HK-2 (cell line): Measurements from ENCODE around the gene NR2F1-AS1.

Experiments
- DNase-seq: peaks from one replicate; pipeline ENCODE4 v3.0.0-alpha.2; 2018; ENCODE audit not compliant: unreplicated experiment

Gene NR2F1-AS1

GRCh38 chr5:93589152-93589828 is 8.3 kb upstream of the NR2F1-AS1 start:
- no peak for DNase-seq

DNA sequence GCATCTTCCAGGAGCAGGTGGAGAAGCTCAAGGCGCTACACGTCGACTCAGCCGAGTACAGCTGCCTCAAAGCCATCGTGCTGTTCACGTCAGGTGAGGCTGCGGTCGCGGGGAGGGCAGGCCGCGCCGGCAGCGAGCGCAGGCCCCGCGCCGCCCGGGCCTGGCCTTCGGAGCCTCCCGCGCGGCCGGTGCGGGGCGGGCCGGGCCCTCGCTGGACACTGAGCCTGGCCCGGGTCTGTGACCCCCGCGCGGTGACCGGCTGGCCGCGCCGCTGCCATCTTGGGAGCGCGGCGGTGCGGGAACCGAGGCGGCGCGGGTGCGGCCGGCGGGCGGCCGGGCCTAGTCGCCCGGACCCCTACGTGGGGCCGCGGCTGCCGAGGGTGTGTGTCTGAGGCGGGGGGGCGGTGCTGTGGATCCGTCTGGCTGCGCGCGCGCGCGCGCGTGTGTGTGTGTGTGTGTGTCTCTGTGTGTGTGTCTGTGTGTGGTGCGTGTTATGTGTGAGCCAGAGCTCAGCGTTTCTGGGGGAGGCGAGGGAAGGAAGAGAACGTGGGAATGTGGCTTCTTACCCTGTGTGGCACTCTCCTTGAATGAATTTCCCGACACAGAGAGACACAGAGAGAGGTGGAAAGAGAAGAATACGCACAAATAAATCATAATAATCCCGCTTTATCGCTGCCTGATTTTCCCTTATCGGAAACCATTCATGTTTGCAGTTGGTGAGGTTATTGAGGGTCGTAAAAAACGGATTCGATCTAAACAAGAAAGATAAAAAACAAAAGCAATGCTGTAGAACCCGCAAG is 7.5 kb upstream of the NR2F1-AS1 start:
- DNase-seq: no peak

DNA sequence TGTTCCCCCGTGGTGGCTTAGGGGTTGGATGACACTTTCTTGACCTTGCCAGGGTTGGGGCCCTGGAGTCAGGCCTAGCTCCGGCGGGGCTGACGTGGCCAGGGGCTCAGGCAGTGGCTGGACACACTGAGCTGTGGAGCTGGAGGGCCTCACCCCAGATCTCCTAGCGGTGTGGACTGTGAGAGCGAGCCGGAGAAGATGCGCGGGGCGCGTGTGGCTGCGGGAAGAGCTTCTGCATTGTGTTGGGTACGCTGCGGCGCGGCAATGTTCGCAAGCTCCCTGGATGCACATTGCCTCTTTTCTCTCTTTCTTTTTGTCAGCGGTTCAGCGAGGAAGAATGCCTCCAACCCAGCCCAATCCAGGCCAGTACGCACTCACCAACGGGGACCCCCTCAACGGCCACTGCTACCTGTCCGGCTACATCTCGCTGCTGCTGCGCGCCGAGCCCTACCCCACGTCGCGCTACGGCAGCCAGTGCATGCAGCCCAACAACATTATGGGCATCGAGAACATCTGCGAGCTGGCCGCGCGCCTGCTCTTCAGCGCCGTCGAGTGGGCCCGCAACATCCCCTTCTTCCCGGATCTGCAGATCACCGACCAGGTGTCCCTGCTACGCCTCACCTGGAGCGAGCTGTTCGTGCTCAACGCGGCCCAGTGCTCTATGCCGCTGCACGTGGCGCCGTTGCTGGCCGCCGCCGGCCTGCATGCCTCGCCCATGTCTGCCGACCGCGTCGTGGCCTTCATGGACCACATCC is 6.8 kb upstream of the NR2F1-AS1 start:
- no peak for DNase-seq

- no peak for DNase-seq
Measured at GRCh38 chr5:93586736-93587596, 5.9 kb upstream of the NR2F1-AS1 start.

DNA sequence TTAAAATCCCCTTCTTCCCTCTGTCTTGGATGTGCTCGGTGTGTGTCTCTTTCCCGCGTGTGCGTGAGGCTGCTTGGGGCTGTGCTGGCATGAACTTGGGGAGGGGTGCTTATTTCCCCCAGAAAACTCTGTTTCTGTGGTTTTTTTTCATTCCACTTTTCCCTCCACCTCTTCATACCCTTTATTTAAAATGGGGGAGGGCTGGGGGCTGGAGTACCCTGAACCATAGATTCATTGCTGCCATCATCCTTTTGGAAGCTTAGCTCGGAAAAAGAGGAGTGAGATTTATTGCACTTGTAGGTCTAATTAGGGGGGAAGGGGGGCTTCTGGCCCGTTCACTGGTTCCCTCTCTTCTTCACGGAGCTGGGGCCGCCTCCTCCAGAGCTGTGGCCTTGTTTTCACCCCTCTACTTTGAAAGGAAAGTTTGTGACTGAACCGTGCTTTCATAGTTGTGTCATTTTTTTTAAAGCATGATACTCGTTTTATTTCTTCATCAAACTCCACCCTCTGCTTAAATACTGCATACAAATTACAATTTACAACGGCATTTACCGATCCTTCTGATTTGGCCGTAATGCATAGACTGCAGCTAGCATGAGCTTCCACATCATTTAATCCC is 4.9 kb upstream of the NR2F1-AS1 start:
- no peak for DNase-seq

DNA sequence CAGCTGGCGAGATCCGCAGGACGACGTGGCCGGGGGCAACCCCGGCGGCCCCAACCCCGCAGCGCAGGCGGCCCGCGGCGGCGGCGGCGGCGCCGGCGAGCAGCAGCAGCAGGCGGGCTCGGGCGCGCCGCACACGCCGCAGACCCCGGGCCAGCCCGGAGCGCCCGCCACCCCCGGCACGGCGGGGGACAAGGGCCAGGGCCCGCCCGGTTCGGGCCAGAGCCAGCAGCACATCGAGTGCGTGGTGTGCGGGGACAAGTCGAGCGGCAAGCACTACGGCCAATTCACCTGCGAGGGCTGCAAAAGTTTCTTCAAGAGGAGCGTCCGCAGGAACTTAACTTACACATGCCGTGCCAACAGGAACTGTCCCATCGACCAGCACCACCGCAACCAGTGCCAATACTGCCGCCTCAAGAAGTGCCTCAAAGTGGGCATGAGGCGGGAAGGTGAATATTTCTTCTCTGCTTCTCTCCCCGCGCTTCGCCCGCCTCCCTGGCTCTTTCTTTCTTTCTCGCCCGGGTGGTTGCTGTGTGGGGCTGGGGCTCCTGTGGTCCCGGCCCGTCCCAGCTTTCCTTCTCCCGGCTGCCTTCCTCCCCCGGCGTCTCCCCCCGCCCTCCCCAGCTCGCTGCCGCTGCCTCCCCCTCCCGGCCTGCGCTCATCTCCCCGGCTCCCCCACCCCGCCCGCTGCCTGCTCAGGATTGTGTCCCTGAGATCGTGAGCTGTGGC is 4.2 kb upstream of the NR2F1-AS1 start:
- DNase-seq: no peak

- no peak for DNase-seq
Measured at GRCh38 chr5:93584596-93585040, 3.6 kb upstream of the NR2F1-AS1 start.

DNA sequence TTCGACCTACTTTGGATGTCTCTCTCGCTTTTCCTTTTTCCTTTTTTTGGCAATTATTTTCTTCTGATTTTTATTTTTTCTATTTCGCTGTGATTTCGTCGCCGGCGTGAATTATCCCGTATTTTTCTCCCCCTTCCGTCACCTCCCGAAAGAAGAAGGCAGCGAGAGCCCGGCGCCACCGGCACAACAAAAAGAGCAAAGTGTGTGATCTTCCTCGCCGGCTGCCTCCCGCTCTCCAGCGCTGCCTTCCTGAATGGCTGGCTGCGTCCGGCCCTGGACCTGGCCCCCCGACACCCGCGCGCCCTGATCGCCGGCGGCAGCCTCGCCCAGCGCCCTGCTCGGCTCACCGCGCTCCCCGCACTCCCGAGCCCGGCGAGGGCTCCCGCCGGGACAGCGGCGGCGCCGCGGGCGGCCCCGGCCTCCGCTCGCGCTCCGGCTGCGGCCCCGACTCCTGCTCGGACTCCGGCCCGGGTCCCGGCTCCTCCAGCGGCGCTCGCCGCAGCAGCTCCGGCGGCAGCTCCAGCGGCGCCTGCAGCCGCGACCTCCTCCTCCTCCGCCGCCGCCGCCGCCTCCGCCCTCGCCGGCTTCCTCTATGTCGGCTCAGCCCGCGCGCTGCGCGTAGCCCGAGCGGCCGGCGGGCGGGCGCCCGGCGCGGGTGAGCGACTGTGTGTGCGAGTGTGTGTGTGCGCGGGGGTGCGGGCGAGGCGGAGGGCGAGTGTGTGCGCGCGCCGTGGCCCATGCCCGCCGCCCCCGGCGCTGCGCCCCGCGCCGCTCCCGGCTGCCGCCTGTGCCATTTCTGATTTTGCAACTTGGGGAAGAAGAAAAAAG is 3.0 kb upstream of the NR2F1-AS1 start:
- peak; percentile 50 for DNase-seq

DNA sequence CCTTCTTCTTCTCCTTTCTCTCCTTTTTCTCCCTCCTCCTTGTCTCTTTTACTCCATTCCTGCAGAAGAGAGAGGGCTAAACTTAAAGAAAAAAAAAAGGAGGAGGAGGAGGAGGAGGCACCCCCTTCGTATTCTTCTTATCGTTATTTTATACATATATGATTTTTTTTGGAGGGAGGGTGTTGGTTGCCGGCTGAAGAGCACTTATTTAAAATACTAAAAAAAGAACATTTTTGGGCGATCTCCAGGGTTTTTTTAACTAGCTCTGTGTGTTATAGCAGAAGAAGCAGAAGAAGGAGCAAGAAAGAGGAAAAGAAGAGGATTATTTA is 2.4 kb upstream of the NR2F1-AS1 start:
- DNase-seq: no peak

- peak; percentile 58 for DNase-seq
Measured at GRCh38 chr5:93582677-93583438, 1.8 kb upstream of the NR2F1-AS1 start, which contains the start of gene NR2F1. NR2F1 (plus strand) TSS chr5:93583222; CDS start chr5:93585024, 1,802 bp downstream.

DNA sequence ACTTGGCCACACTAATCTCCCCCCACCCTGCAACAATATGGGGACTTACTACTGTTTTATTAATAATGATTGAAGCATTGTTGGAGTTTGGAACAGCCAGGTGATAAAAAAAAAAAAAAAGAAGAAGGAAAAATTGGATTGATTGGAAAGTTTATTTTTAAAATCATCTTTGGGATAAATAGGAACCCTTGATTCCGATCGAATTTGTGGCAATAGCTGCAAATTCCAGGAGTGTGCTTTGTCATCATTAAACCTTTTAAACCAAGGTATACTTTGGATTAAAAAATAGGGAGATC is 1.1 kb upstream of the NR2F1-AS1 start:
- no peak for DNase-seq

DNA sequence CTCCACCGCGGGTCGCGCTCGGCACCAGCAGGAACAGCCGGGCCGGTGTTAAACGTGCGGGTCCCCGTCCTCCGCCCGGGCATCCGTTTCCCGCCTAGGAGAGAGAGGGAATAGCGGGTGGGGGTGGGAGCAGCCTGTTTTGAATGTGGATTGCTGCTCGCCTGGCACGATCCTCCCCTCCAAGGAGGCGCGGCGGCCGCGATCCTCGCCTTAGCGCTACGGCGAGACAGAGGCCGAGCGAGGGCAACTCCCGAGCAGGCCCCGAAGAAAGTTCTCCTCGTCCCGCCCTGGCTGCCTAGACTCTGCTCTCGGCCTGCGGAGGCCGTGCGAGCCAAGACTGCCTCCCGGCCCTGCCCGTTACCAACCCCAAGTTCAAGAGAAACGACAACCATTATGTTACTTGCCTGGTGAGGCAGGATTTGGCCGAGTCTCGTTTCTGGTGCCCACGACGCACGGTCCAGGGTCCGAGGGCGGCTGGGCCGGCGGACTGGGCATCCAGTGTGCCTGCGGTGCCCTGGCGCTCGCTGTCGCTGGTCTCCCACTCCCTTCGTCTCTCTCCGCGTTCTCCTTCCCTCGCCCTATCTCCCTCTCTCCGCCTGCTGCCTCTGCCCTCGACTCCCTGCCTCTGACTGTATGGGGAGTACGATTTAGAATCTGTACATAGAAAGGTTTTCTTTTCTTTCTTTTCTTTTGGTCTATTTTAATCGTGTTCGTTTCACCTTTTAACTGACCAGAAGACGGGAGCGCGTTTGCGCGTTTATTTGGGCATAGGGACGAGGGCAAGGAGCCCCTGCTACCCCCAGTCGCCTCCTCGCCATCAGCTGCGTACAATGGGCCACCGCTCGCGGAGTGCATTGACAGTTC is 724 bp downstream of the NR2F1-AS1 start:
- DNase-seq: peak; percentile 55

- no peak for DNase-seq
Measured at GRCh38 chr5:93579692-93580062, 1.3 kb downstream of the NR2F1-AS1 start.

- no peak for DNase-seq
Measured at GRCh38 chr5:93578813-93579691, 2.0 kb downstream of the NR2F1-AS1 start.

DNA sequence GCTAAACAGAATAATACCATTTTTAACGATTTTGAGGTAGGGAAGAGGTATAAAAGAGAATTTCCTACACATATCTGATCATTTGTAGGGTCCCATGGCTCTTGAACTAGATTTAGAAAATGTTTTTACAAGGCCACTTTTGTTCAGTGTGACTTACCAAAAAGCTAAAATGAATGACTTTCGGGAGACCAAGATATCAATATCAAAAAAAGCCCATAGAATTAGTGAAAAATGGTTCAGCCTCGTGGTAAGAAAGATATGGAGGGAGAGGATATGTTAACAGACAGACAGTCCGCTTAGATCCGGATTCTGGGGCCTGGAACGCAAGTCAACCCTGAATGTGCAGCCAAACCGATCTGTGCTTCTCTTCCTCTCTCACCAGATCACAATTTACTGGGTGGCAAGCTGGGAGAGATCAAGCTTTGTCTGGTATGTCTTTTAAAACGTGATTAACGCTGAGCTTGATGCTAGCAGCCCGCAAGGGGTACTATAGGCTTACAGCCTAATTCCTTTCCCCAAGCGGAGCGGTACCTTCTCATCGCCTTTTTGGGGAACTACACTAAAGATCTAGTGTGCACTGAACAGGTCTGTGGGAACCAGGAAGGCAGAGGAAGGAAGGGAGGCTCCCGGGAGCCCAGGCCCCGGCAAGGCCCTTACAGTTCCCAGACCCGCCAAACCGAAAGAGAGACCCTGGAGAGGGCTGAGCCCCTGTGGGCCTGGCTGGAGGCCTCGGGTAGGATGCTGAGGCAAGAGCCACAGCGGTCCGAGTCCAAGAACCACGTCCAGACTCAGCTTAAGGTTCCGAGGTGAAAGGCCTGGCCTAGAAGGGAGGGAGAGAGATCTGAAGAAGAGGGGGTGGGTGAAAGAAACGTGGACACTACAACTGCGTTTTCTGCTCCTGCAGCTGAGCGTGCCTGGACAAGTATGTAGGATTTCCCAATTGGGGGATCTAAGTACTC is 2.9 kb downstream of the NR2F1-AS1 start:
- DNase-seq: no peak
